NCI-H1436 treated with DMSO at 0.1 percent for 48 hours (cell line): ENCODE data around the gene MGLL.
"Not testable (repeated sequence)": the region's sequence is repeated elsewhere in the genome, so short reads cannot be mapped to it uniquely, and the experiment has no call there.

Experiments
- DNase-seq: peaks from one replicate; lab custom pipeline; 2025; lab: John Stamatoyannopoulos, UW

Gene MGLL

DNA sequence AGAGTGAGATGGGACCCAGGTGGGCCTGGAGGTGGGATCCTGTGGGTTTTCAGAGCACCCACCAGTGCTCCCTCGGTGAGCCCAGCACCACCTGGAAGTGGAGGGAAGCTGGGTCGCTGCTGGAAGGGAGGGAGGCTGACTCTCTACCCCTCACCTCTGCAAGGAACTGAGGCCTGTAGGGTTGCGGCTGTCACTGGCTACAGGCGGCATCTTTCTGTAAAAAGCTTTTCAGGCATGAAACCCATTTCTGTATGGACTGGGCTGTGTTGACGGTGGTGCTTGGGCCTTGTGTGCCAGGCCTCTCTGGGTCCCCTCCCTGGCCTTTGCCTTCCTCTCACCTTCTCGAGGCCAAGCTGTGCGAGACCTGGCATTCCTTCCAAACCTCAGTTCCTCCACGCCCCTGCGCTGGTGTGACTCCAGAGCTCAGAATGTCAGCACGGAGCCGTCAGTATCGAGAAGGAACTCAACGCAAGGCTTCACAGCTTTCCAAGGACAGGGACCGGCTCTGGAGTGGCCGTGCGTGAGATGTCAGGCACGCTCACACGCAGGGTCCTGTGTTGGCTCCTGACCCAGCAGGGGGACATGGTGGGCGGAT is 133.0 kb downstream of the MGLL start:
- no peak for DNase-seq

DNA sequence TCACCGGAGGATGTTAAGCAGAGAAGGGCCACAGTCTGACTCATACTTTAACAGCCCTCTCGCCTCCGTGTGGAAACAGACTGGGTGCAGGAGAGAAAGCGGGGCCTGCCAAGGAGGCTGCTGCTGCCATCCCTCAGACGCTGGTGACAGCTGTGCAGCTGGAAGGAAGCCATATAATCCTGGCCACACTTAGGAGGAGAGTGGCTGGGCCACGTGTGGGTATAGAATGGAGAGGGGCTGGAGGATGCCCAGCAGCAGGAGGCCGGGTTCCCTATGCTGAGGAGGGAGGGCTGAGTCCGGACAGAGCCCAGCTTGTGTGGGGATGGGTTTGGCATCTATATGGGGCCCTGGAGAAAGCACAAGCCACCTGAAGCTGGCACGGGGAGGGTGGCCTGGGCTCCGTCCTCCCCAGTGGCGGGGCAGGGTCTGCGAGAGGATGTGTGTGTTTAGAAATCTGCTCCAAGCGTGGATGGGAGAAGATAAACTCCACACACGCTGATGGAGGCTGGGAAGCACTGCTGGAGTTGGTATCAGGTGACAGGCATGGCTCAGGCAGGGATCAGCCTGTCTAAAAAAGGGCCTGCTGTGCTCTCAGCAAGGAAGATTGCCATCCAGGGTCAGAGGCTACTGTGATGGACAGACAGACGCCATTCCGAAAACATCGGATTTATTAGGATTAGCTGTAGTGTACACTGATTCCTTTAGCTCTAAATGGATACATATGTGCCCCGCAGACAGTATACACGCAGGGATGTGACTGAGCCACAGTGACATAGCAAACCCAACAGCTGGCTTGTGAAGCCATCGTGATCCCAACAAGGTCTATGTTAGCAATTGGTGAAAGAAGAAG is 133.7 kb downstream of the MGLL start:
- DNase-seq: no peak

DNA sequence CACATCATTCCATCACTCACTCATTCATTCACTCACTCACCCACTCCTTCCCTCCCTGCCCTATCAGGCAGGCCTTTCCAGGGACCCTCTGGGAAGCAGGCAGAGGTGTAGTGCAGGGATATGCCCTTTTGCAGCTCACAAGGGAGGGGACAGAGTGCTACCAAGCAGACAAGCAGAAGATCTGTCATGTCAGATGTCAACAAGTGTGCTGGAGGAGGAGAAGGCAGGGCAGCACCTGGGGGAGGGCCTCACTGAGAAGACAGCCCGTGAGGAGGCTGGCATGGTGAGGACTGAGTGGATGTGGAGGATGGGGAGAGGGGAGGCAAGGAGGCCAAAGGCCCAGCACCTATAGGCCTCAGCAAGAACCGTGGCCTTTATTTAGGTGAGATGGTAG is 134.3 kb downstream of the MGLL start:
- no peak for DNase-seq

DNA sequence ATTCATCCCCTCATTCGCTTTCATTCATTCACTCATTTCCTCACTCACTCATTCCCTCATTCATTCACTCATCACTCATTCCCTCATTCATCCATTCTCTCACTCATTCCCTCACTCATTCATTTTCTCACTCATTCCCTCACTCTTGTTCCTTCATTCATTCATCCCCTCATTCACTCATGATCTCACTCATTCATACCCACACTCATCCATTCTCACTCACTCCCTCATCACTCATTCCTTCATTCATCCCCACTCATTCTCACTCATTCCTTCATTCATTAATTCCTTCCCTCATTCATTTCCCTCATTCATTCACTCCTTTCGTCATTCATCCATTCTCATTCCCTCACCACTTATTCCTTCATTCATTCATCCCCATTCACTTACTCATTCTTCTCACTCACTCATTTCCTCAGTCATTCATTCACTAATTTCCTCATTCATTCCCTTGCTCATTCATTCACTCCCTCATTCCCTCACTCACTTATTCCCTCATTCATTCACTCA is 135.0 kb downstream of the MGLL start:
- DNase-seq: no peak

DNA sequence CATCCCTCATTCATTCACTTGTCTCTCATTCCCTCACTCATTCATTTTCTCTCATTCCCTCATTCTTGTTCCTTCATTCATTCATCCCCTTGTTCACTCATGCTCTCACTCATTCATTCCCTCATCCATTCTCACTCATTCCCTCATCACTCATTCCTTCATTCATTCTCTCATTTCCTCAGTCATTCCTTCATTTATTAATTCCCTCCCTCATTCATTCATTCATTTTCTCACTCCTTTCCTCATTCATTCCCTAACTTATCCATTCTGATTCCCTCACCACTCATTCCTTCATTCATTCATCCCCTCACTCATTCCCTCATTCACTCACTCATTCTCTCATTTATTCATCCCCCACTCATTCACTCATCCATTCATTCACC is 135.8 kb downstream of the MGLL start:
- no peak for DNase-seq

DNA sequence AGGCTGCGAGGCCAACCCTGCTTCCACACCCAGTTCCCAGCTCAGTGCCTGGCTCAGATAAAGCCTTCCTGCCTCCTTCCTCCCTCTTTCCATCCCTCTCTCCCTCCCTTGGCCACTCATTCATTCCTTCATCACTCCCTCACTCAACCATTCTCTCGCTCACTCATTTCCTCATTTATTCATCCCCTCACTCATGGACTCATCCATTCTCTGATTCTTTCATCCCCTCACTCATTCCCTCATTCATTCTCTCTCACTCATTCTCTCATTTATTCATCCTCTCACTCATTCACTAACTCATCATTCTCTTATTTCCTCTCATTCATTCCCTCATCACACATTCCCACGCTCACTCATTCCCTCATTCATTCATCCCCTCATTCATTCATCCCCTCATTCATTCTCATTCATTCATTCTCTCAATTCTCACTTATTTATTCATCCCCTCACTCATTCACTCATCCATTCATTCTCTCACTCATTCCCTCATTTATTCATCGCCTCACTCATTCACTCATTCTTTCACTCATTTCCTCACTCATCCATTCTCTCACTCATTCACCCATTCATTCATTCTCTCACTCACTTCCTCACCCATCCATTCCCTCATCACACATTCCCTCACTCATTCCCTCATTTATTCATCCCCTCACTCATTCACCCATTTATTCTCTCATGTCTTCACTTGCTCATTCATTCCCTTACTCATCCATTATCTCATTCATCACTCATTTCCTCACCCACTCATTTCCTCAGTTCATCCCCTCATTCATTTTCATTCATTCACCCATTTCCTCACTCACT is 136.4 kb downstream of the MGLL start:
- no peak for DNase-seq

DNA sequence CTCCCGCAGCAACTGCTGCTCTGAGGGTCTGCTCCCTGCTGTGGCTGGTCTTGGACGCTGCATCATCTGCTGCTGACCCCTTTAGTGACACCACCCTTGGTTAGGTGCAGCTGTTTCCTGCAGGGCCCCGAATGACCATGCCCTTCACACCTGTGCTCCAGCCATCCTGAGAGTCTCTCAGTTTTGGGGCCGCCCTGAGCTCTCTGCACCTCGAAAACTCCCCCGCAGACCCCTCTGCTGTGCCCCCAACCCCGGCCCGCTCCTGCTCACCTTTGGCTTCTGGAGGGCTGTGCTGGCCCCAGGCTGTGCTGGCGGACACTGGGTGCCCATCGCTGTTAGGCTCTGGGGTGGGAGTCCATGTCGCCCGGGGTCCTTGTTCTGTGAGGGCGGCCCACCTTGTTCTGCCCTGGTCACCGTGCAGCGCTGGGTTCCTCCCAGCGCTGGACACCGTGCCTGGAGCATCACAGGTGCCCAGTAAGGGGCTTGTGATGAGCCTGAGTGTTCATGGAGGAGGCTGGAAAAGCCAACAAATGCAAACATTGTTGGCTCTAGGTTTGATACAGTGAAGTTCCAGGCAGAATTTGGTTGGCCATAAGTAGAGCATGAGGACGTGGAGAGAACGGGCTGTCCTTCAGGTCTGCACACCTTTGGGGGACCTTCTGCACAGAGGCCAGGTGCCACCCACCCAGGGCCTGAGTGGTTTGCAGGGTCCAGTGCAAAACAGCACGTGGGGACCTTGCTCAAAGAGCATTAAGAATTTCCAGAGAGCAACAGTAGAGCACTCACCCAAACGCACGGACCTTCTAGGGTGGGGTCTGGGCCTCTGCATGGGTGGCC is 137.2 kb downstream of the MGLL start:
- no peak for DNase-seq

DNA sequence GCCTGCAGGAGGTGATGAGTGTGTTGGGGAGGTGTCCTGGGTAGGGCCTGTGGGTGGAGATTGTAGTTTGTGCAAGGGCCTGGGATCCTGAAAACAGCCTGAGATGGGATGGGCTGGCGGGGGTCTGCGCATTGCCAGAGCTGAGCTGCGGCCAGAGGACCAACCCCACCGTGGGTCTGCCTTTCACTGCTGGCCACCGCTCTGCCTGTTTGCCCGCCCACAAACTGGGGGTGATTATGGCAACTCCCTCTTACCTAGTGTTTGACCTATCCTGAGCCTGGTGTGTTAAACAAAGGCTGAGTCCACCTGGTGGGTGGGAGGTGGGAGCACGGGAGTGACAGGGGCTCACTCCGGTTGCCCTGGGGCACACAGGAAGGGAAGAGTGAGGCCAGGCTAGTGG is 139.8 kb downstream of the MGLL start:
- DNase-seq: no peak

DNA sequence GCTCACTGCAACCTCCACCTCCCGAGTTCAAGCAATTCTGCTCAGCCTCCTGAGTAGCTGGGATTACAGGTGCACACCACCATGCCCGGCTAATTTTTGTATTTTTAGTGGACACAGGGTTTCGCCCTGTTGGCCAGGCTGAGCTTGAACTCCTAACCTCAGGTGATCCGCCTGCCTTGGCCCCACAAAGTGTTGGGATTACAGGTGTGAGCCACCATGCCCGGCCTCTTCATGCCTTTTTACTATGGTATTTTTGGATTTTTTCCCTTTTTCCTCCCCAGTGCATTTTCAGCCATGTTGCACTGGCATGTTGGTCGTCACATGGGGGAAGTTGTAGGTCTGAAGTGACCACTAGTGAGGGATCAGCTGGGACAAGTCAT is 140.2 kb downstream of the MGLL start:
- not testable (repeated sequence) for DNase-seq

DNA sequence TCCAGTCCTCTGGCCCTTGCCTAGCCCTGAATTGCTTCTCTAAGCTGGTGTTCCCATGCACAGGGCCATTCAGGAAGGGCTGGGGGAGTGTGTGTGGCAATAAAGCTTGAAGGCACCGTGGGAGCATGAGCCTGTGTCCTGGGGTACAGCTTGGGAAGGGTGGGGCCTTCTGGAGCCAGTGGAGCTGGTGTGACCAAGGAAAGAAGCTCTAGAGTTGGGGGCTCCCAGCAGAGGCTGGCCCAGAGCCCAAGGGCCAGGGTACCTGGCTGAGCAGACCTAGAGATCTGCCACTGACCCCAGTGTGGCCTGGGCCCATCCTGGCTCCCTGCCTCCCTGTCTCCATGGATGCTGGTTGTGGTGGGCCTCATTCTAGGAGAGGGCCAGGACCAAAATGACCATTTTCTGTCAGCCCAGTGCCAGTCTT is 141.5 kb downstream of the MGLL start:
- no peak for DNase-seq

DNA sequence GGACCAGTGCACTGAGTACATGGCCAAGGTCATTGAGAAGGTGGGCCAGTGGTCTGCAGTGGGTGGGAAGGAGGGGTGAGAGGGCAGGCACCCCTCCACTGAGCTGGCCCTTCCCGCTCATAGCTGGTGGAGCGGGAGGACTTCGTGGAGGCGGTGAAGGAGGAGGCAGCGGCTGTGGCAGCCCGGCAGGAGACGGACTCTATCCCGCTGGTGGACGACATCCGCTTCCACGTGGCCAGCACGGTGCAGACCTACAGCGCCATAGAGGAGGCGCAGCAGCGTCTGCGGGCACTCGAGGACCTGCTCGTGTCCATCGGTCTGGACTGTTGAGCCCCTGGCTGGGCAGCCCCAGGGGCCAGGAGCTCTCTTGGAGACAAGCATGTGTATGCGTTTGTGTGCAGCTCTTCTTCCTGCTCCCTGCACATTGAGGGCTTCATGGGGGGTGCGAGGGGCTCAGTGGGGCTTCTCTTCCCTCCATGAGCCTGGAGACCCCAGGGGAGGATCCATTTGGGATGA is 142.1 kb downstream of the MGLL start:
- DNase-seq: no peak

DNA sequence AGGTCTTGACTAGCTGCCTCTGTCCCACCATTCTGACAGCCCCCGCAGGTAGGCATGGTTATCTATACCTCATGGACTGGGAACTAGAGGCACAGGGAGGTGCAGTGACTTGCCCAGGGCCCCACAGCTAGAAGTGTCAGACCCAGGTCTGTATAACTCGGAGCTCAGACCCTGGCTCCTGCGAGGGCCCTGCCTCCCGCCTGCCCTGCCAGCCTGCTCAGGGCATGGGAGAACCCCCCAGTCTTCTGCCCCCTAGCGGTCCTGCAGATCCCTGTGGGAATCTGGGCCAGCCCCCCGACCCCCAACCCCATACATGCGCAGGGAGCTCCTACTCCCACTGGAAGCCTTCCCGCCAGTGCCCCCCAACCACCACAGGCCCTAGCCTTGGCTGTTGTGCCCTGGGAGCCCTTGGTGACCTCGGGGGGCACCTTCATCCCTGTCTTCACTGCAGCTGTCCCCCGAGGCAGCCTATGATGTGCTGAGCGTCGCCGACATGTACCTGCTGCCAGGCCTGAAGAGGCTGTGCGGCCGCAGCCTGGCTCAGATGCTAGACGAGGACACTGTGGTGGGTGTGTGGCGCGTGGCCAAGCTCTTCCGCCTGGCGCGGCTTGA is 142.7 kb downstream of the MGLL start:
- DNase-seq: no peak

DNA sequence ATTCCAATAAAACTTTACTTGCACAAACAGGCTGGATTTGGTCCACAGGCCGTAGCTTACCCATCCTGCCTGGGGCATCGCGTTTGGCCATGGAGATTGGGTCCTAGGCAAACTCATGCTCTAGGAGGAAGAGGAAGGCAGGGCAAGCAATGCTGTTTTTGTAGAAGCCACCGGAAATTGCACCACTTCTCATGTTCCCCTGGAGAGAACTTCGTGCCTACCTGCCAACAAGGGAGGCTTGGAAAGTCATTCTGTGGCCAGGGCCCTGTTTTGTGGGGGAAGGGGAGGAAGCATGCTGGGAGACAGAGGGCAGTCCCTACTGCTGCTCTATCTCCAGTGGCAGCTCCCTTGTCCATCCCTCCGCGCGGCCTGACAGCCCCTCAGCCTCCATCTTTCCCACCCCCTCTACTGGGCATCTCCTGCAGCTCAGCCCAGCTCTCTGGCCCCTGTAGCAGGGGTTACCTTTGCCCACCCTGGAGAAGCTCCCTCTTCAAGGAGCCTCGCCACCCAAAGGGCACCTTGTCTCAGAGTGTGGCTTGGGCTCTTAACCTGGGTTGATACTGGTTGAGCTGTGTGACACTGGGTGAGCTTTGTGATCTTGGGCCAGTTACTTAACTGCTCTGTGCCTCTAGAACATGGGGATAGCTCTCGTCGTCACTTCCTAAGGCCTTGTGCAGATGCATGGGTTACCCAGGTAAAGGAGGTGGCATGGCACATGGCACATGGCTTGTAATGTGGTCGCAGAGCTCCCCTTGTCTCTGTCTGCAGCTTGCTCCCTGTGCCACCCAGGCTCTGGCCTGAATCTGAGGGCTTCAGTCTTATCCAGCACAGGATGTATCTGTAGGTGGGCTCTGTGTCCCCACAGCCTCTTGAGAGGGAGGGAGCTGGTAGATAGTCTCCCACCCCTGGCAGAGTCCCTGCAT is 143.4 kb downstream of the MGLL start:
- no peak for DNase-seq

DNA sequence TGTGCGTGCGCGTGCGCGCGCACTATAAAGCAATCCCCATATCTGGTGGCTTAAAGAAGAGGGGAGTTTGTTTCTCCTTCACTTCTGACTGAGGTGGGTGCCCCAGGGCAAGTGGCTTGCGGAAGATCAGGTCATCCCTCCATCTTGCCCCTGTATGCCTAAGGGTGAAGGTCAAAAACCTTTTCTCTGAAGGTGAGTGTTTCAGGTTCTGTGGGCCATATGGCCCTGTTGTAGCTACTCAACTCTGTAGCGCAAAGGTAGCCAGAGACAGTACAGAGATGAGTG is 144.1 kb downstream of the MGLL start:
- no peak for DNase-seq

DNA sequence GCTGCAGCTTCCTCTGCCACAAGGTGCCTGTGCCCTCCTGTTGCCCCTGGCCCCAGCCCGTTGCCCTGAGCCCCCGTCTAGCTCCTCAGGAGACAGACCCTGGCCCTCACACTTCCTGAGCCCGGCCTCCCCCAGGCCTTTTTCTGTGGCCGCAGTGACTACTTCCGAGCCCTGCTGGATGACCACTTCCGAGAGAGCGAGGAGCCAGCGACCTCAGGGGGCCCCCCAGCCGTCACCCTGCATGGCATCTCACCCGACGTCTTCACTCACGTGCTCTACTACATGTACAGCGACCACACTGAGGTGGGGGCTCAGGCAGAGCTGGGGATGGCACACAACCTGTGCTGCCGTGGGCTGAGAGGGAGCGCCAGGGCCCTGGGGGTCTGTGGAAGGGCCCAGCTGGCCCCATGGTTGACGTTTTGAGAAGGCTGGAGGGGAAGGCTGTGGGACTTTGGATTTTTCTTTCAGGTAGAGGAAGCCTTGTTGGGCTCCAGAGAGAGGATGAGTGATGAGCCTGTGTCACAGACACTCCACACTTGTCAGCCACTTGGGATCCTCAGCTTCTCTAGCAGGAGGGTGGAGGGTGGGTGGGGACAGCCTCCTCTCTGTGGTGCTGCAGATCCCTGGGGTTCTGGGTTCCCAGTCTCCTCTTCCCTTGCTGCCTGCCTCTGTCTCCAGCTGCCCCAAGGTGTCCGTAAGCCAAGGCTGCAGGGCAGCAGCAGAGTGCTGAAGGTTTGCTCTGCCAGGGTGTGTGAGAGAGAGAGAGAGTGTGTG is 144.6 kb downstream of the MGLL start:
- DNase-seq: no peak

DNA sequence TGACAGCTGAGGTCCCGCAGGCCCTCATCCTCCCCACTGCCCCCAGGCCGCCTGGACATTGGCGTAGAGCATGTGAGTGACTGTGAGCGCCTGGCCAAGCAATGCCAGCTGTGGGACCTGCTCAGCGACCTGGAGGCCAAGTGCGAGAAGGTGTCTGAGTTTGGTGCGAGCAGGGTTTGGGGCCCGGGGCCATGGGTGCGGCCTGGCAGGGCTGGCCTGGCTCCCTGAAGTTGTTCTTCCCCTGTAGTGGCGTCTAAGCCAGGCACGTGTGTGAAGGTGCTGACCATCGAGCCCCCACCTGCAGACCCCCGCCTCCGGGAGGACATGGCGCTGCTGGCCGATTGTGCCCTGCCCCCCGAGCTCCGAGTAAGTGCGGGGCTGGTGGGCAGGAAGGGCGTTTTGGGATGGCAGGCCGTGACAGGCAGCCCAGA is 145.4 kb downstream of the MGLL start:
- DNase-seq: no peak

DNA sequence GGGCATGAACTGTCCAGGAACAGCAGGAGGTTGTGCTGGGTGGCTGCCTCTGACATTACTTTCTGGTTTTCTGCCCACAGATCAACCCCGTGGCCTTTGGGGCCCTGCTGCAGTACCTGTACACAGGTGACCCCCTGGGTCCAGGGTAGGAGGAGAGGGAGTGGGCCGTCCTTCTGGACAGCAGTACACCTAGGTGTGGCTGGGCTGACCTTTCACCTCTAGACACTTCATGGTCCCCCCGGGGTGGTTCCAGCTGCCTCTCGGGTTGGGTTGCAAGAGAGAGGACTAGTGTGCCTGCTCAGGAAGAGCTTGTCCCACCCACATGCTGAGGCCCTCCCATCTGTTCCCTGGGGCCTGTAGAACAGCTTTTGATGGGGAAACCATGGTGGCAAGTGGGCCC is 145.9 kb downstream of the MGLL start:
- no peak for DNase-seq

DNA sequence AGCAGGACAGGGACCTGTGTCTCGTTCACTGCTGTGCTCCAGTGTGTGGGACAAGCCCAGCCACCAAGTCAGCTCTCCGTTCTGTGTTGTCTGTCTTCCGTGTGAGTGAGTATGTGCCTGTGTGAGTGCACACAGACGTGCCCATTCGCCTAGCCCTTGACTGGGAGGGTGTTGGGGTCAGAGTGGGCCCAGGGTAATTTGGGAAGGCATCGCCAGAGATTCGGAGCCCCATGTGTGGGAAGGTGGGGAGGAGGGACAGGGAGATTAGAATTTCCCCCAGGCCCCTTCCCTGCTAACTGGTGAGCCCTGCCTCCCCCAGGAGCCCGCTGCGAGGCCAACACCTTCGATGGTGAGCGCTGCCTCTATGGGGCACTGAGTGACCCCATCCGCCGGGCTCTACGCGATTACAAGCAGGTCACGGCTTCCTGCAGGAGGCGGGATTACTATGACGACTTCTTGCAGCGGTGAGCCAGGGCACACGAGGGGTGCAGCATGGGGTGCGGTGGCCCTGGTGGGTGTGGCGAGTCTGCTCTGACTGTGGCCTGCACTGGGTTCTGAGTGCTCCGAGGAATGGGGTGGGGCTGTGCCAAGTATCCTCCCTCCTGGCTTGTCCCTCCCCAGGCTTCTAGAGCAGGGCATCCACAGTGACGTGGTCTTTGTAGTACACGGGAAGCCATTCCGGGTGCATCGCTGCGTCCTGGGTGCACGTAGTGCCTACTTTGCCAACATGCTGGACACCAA is 146.5 kb downstream of the MGLL start:
- DNase-seq: no peak

DNA sequence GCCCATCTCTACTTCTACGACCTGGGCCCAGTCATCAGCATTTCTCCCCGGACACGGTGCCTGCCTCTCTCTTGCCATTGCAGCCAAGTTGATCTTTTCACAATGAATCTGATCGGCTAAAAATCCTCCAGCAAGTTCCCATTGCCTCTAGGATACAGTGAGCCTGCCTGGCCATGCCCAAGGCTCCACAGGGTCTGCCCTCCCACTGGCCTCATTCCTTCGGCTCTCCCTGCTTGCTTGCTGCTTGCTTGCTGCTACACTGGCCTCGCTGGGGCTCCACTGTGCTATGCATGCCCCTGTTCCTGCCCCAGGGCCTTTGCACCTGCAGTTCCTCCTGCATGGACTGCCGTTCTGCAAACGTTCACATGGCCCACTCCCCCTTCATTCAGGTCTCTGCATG is 147.5 kb downstream of the MGLL start:
- no peak for DNase-seq
